Measurements from ENCODE around the gene EPRS1. TPM values are rescaled to one million over a fixed set of nuclear protein-coding genes. Genes with fewer than 3 reads are reported as not detected.

EPRS1 gene
- total RNA-seq, 2 donors from 2014 or later, result 85.9 to 93.3 TPM

GRCh38 chr1:220076861-220077762, 30.8 kb upstream of the EPRS1 start:
- Mint-ChIP-seq H3K9me3 (no peaks in the 10 kb centered on the region), H3K4me1 (no peaks in the 10 kb centered on the region)
- WGBS, 2 experiments (ENCODE audit: insufficient coverage in 1 of 2, insufficient read length in 1 of 2), result 94 to 100% methylated on average over 1 to 4 of the region's 4 CpGs

GRCh38 chr1:220067269-220068204, 21.2 kb upstream of the EPRS1 start:
- H3K27ac Mint-ChIP-seq, result no peak overlapping the region
- no peak for TF ChIP-seq CTCF (conservative IDR thresholded peaks at IDR 0.05)
- Histone ChIP-seq H3K36me3 (ENCODE audit: control insufficient read depth, insufficient read depth, low read length) (peaks cover 17% of the 10 kb centered on the region), H3K4me3 (ENCODE audit: low read length) (no peak overlapping the region), H3K27me3 (ENCODE audit: control insufficient read depth, insufficient read depth, low read length, poor library complexity, severe bottlenecking) (no peaks in the 10 kb centered on the region), H3K9ac (ENCODE audit: extremely low read depth, low read length, poor library complexity, severe bottlenecking) (no peak overlapping the region), H3K27ac (ENCODE audit: low read depth, low read length) (no peak overlapping the region), H3K9me3 (ENCODE audit: control insufficient read depth, low read length) (peaks cover 2% of the 10 kb centered on the region), H3K4me1 (ENCODE audit: control insufficient read depth, insufficient read depth, low read length) (no peaks in the 10 kb centered on the region)
- H3K4me3 Mint-ChIP-seq, result no peak overlapping the region
- H3K36me3 Mint-ChIP-seq (ENCODE audit: low read depth), result peaks cover 31% of the 10 kb centered on the region
- no peak for DNase-seq
- WGBS, 2 experiments (ENCODE audit: insufficient coverage in 1 of 2, insufficient read length in 1 of 2), result 93 to 100% methylated on average over 1 to 3 of the region's 3 CpGs
- H3K27me3 Mint-ChIP-seq (ENCODE audit: insufficient read depth), result peaks cover 9% of the 10 kb centered on the region
- no peaks in the 10 kb centered on the region for H3K4me1 Mint-ChIP-seq
- H3K9me3 Mint-ChIP-seq, result no peaks in the 10 kb centered on the region

More at GRCh38 chr1:220076861-220077762, 30.8 kb upstream of the EPRS1 start:
- Mint-ChIP-seq H3K36me3 (ENCODE audit: low read depth) (peaks cover 33% of the 10 kb centered on the region), H3K4me3 (no peak overlapping the region), H3K27me3 (ENCODE audit: insufficient read depth) (no peaks in the 10 kb centered on the region), H3K27ac (no peak overlapping the region)
- peaks cover 14% of the 10 kb centered on the region for H3K36me3 ChIP-seq (ENCODE audit: control insufficient read depth, insufficient read depth, low read length)
- DNase-seq, result no peak
- no peak overlapping the region for H3K27ac ChIP-seq (ENCODE audit: low read depth, low read length)
- no peak overlapping the region for H3K4me3 ChIP-seq (ENCODE audit: low read length)
- H3K9ac ChIP-seq (ENCODE audit: extremely low read depth, low read length, poor library complexity, severe bottlenecking), result no peak overlapping the region
- no peaks in the 10 kb centered on the region for H3K9me3 ChIP-seq (ENCODE audit: control insufficient read depth, low read length)
- TF ChIP-seq CTCF (conservative IDR thresholded peaks at IDR 0.05), result no peak
- no peaks in the 10 kb centered on the region for H3K4me1 ChIP-seq (ENCODE audit: control insufficient read depth, insufficient read depth, low read length)
- H3K27me3 ChIP-seq (ENCODE audit: control insufficient read depth, insufficient read depth, low read length, poor library complexity, severe bottlenecking), result no peaks in the 10 kb centered on the region

GRCh38 chr1:220062629-220063028, 16.3 kb upstream of the EPRS1 start:
- peaks cover 15% of the 10 kb centered on the region for H3K36me3 ChIP-seq (ENCODE audit: control insufficient read depth, insufficient read depth, low read length)
- H3K4me3 ChIP-seq (ENCODE audit: low read length), result no peak overlapping the region
- no peak overlapping the region for H3K9ac ChIP-seq (ENCODE audit: extremely low read depth, low read length, poor library complexity, severe bottlenecking)
- Mint-ChIP-seq H3K27me3 (ENCODE audit: insufficient read depth) (peaks cover 21% of the 10 kb centered on the region), H3K4me1 (peaks cover 8% of the 10 kb centered on the region), H3K4me3 (no peak overlapping the region), H3K27ac (no peak overlapping the region), H3K36me3 (ENCODE audit: low read depth) (peaks cover 26% of the 10 kb centered on the region), H3K9me3 (no peaks in the 10 kb centered on the region)
- no peaks in the 10 kb centered on the region for H3K4me1 ChIP-seq (ENCODE audit: control insufficient read depth, insufficient read depth, low read length)
- H3K9me3 ChIP-seq (ENCODE audit: control insufficient read depth, low read length), result peaks cover 4% of the 10 kb centered on the region
- TF ChIP-seq CTCF (conservative IDR thresholded peaks at IDR 0.05), result no peak
- H3K27me3 ChIP-seq (ENCODE audit: control insufficient read depth, insufficient read depth, low read length, poor library complexity, severe bottlenecking), result peaks cover 20% of the 10 kb centered on the region
- 100% methylated on average over 5 of the region's 6 CpGs; no CpG with 5 or more reads in 1 of the 2 experiments for WGBS, 2 experiments (ENCODE audit: insufficient coverage in 1 of 2, insufficient read length in 1 of 2)
- no peak for DNase-seq
- H3K27ac ChIP-seq (ENCODE audit: low read depth, low read length), result no peak overlapping the region
